Hippocampal formation (tissue), 2 donors: ENCODE data around the gene HOXD12.

Experiments used
- DNase-seq, 2 donors: peaks; one replicate each; lab custom pipeline; 2025; lab: John Stamatoyannopoulos, UW

The HOXD12 gene

DNA sequence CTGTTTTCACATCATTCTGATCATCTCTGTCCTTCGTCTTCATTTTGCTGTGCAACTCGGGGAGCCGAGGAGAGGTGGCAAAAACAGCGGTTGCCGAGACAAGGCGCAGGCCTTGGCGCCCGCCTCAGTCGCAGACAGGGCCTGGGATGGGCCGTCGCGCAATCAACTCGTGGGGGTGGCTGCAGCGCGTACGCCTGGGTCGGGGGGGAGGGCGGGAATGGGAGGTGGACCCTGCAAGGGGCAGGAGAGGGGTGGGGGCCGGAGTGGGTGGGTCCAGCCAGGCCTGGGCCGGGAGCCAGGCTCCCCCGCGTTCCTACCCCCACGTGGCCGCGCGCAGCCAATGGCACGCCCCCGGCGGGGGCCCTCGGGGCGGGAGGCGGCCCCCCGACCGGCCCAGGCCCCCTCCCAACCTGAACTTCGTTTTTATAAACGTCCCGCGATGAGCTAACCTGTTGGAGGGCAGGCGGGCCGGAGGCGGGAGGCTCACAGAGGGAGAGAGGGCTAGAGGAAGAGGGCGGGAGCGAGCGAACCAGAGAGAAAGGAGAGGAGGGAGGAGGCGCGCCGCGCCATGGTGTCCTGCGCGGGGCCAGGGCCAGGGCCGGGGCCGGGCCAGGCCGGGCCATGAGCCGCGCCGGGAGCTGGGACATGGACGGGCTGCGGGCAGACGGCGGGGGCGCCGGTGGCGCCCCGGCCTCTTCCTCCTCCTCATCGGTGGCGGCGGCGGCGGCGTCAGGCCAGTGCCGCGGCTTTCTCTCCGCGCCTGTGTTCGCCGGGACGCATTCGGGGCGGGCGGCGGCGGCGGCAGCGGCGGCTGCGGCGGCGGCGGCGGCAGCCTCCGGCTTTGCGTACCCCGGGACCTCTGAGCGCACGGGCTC is 7.1 kb upstream of the HOXD12 start, which contains the start of gene HOXD13:
HOXD13 (plus strand) TSS at position 452 of the 875 bp plus-strand sequence; CDS start at position 622, 170 bp downstream.
- DNase-seq: no peak

- DNase-seq: no peak
Observed at GRCh38 chr2:176093145-176093897, 6.3 kb upstream of the HOXD12 start.

DNA sequence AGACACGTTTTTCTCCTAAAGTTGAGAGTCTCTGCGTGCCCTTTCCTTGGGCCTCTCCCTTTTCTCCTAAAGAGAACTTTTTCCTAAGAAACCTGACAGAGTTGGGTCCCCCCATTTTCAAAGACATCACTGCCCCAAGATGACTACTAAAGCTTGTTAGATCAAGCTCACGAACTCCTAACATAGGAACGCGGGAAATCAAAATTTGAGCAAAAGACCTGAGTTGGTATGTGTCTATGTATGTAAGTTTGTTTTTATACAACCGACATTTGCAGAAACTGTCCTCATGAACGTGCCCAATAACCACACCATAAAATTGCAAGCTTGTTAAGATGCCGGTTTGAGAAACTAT is 5.7 kb upstream of the HOXD12 start:
- DNase-seq: no peak

- no peak for DNase-seq
Observed at GRCh38 chr2:176094349-176094748, 5.2 kb upstream of the HOXD12 start.

GRCh38 chr2:176095421-176095820 is 4.2 kb upstream of the HOXD12 start:
- DNase-seq: no peak

GRCh38 chr2:176096243-176096985 is 3.2 kb upstream of the HOXD12 start:
- no peak for DNase-seq

DNA sequence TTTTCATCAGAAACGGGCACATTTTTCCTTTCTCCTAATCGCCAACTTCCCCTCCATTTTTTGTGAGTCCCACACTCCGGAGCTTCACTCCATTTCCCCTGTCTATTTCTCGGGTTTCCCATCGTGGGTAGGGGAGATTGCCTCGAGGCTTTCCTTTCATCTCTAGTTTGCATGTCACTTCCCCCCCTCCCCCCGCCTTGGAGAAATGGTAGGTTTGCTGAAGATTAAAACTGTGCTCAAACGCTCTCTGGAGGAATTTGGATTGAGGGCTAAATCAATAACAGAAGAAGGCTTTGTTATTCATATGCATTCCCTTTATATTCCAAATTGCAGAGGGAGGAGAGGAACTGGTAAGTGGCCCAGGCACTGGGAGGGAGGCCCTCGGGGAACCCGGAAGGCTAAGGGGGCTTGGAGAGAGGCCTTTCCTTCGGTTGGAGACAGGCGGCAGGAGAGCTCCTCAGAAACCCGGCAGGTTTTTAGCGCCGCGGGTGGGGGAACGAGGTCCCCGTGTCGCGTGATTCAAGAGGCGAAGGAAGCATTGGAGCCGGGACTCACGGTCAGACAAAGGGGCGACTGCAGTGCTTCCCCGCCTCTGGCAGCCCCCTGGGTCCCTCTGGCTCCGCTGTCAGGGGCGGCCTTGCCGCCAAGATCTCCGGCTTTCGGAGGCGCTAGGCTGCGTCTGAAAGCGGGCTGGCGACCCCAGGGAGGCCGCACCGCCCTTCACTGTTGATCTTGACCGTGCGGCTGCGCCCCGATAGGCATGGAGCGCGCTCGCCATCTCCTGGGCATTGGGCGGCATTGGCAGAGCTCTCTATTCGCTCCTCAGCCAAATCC is 2.4 kb upstream of the HOXD12 start:
- peak in 1 of 2 donors; percentile 9 for DNase-seq

DNA sequence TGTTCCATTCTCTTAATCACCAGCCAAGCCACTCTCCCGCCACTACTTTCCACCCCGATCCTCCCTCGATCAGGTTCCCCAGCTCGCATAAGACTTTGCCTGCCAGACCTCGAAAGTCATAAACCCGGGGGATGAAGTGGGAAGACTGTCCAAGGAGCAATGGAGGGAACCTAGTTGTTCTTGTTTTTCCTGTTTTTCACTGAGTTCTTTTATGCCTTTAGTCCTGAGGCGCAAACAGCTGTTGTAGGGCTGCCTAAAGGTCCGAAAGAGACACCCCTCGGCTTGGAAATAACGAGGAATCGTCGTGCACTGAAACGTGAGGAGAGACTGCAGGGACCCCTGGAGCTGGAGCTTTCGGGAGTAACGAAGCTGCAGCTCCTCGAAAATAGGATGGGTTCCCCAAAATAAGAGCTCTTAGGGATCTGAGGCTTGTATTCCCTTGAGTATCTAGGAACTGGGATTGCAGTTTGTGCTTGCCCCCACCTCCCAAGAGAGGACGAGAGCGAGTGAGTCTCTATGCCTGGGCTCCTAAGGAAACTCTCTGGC is 1.7 kb upstream of the HOXD12 start:
- DNase-seq: no peak

GRCh38 chr2:176098366-176099158 is 1.0 kb upstream of the HOXD12 start:
- DNase-seq: no peak

- DNase-seq: no peak
Observed at GRCh38 chr2:176099159-176099727, 352 bp upstream of the HOXD12 start.

DNA sequence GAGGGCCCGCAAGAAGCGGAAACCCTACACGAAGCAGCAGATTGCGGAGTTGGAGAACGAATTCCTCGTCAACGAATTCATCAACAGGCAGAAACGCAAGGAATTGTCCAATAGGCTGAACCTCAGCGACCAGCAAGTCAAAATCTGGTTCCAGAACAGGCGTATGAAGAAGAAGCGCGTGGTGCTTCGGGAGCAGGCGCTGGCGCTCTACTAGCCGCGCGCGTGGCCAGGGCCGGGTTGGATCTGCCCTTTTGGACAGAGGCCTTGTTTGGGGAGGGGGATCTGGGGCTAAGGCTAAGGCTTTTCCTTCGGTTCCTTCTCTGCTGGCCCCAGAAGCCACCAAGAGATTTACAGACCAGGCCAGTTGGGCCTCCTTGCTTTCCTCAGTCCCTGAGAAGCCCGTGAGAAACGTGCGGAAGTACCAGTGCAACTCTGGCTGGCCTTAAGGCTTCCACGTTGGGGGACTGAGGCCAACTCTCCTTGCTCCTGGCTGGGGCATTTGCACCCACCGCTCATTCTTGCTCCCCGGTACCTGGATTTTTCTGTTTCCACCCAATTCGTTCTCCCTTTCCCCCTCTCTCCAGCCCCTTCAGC is 1.0 kb downstream of the HOXD12 start:
- DNase-seq: no peak

DNA sequence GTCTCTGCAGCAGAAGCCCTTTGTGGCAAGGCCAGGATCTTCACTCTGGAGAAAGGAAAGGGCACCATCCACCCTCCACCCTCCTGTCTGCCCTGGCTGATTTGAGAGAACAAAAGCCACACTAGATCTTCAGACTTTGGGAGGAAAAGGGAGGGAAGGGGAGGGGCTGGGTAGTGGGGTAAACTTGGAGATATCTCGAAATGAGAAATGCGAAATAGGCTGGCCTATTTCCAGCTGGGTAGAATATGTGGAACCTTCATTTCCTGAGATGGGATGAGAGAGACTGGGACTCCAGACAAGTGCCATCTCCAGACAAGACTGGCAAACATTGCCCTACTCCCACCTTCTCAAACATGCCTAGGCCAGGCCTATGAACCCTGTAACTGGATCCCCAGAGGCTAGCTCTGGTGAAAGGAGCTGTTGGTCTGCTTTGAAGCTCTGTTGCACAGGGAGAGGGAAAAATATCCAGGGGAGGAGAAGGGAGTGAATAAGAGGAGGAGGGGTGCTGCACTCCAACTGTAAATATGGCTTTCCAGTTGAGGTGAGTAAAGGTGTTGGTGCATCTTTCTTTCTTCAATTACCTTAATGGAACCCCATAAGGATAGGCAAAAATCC is 1.7 kb downstream of the HOXD12 start:
- no peak for DNase-seq

GRCh38 chr2:176101842-176102241 is 2.2 kb downstream of the HOXD12 start:
- no peak for DNase-seq

- no peak for DNase-seq
Observed at GRCh38 chr2:176102309-176102866, 2.8 kb downstream of the HOXD12 start.

DNA sequence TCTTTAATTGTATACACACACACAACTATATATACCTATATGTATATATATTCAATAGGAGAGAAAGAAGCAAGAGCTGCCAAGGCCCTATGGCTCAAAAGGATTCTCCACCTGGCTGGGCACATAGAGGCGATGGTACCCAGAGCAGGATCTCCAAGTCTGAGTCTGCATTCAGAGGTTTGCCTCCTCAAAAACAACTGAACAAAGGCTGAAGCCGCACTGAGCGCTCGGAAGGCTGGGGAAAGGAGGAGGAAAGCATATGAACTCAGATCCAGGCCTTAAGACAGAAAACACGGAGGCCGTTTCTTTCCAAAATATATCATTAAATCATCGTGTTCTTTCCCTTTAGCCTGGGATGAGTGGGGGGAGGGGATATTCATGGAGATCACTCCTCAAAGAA is 3.6 kb downstream of the HOXD12 start:
- DNase-seq: no peak

DNA sequence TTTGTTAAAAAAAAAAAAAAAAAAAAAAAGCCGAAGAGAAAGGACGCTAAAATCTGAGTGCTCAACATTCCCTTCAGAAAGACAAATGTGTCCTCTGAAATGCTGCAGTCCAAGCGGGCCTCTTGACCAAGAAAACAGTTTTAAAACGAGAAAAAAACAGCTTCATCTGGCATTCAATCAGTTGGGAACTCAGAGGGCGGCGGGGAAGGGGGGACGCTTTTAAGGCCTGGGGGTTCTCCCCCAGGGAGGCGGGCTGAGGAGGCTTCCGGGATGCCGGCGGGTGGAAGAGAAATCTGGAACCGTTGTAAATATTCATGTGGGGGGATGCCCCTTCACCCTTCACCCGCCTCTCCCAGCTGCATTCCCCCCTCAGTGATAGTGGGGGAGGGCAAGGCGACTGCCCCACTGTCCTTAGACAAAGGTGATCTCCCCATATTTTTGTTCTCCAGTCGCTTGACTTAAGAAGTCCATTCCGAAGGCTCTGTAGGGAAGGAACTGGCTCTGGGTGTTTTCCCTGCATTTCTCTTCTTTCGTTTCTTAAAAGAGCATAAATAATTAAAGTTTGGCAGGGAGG is 4.2 kb downstream of the HOXD12 start:
- DNase-seq: no peak

- DNase-seq: no peak
Observed at GRCh38 chr2:176104316-176105077, 4.9 kb downstream of the HOXD12 start.
